ENCODE data around the gene SLC38A11.

Gene SLC38A11

GRCh38 chr2:164890544-164890943 lies 64.8 kb downstream of the SLC38A11 start:
- no peak for DNase-seq (ENCODE audit: extremely low spot score)
- POLR2A ChIA-PET, result no interaction called here
- no peak for TF ChIP-seq SUZ12 (IDR thresholded peaks at IDR 0.05)
- TF ChIP-seq HDGF (IDR thresholded peaks at IDR 0.05; ENCODE audit: borderline replicate concordance), result no peak
- TF ChIP-seq SP1 (IDR thresholded peaks at IDR 0.05), result no peak
- TF ChIP-seq, protein P1, sequence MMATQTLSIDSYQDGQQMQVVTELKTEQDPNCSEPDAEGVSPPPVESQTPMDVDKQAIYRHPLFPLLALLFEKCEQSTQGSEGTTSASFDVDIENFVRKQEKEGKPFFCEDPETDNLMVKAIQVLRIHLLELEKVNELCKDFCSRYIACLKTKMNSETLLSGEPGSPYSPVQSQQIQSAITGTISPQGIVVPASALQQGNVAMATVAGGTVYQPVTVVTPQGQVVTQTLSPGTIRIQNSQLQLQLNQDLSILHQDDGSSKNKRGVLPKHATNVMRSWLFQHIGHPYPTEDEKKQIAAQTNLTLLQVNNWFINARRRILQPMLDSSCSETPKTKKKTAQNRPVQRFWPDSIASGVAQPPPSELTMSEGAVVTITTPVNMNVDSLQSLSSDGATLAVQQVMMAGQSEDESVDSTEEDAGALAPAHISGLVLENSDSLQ (IDR thresholded peaks at IDR 0.05), result no peak
- no peak for TF ChIP-seq ELF4 (IDR thresholded peaks at IDR 0.05)
- TF ChIP-seq L3MBTL2 (conservative IDR thresholded peaks at IDR 0.05), result no peak
- TF ChIP-seq FOXA1 (IDR thresholded peaks at IDR 0.05), result no peak
- no peak for TF ChIP-seq CTBP1 (IDR thresholded peaks at IDR 0.05; ENCODE audit: borderline replicate concordance)
- TF ChIP-seq ZNF384 (IDR thresholded peaks at IDR 0.05), result no peak
- TF ChIP-seq FOXM1 (IDR thresholded peaks at IDR 0.05; ENCODE audit: borderline replicate concordance), result no peak
- TF ChIP-seq TARDBP (IDR thresholded peaks at IDR 0.05), result no peak
- CTCF ChIA-PET, result no interaction called here

GRCh38 chr2:164888592-164888991 lies 66.7 kb downstream of the SLC38A11 start:
- no peak for DNase-seq (ENCODE audit: extremely low spot score)
- POLR2A ChIA-PET, result no interaction called here
- CTCF ChIA-PET, result interaction anchor here (0.6 kb wide), 1 partner anchor 9 kb away, joined by 5 read pairs; no protein-coding TSS in a partner anchor
- TF ChIP-seq LEF1 (IDR thresholded peaks at IDR 0.05; ENCODE audit: borderline replicate concordance) (no peak), FOXK2 (IDR thresholded peaks at IDR 0.05) (no peak), ELF4 (IDR thresholded peaks at IDR 0.05) (no peak)

DNA sequence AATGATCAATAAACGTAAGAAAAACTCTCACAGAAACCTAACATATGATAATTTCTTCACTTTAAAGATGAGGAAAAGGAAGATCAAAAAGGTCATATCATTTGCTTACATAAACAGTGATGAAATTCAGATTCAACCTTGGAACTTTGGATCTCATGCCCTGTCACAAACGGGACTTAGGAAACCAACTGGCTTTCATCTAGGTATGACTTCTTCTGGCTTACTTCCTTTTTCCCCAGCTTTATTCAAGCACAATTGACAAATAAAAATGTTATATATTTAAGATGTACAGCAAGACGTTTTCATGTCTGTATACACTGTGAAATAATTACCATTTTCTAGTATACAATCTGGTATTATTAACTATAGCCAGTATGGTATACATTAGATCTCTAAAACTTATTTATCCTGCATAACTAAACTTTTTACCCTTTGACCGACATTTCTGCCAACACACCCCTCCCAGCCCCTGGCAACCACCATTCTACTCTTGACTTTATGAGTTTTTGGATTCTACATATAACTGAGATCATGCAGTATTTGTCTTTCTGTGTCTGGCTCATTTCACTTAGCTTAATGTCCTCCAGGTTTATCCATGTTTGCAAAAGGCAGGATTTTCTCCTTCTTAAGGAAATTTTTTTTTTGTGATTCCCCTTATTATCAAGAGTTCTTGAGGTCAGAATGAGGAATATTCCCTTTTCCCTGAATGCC lies 67.7 kb downstream of the SLC38A11 start:
- TF ChIP-seq LEF1 (IDR thresholded peaks at IDR 0.05; ENCODE audit: borderline replicate concordance), result no peak
- no peak for TF ChIP-seq ZNF384 (IDR thresholded peaks at IDR 0.05)
- TF ChIP-seq BHLHE40 (IDR thresholded peaks at IDR 0.05; ENCODE audit: borderline replicate concordance), result no peak
- no peak for TF ChIP-seq L3MBTL2 (conservative IDR thresholded peaks at IDR 0.05)
- no peak for TF ChIP-seq FOXM1 (IDR thresholded peaks at IDR 0.05; ENCODE audit: borderline replicate concordance)
- TF ChIP-seq NFRKB (IDR thresholded peaks at IDR 0.05), result no peak
- no peak for TF ChIP-seq CTBP1 (IDR thresholded peaks at IDR 0.05; ENCODE audit: borderline replicate concordance)
- ChIA-PET CTCF (no interaction called here), POLR2A (no interaction called here)
- no peak for DNase-seq (ENCODE audit: extremely low spot score)

- ChIA-PET CTCF (no interaction called here), POLR2A (no interaction called here)
- no peak for DNase-seq (ENCODE audit: extremely low spot score)
- TF ChIP-seq BHLHE40 (IDR thresholded peaks at IDR 0.05; ENCODE audit: borderline replicate concordance) (no peak), CTBP1 (IDR thresholded peaks at IDR 0.05; ENCODE audit: borderline replicate concordance) (no peak), FOXK2 (IDR thresholded peaks at IDR 0.05) (no peak), NFRKB (IDR thresholded peaks at IDR 0.05) (no peak), HDGF (IDR thresholded peaks at IDR 0.05; ENCODE audit: borderline replicate concordance) (no peak), FOXM1 (IDR thresholded peaks at IDR 0.05; ENCODE audit: borderline replicate concordance) (no peak), L3MBTL2 (conservative IDR thresholded peaks at IDR 0.05) (no peak)
These were observed 73.0 kb downstream of the SLC38A11 start for GRCh38 chr2:164882276-164882675.

GRCh38 chr2:164881524-164881923 lies 73.8 kb downstream of the SLC38A11 start:
- TF ChIP-seq SUZ12 (IDR thresholded peaks at IDR 0.05) (no peak), FOXK2 (IDR thresholded peaks at IDR 0.05) (no peak), BHLHE40 (IDR thresholded peaks at IDR 0.05; ENCODE audit: borderline replicate concordance) (no peak), SP1 (IDR thresholded peaks at IDR 0.05) (no peak), TARDBP (IDR thresholded peaks at IDR 0.05) (no peak), FOXM1 (IDR thresholded peaks at IDR 0.05; ENCODE audit: borderline replicate concordance) (no peak), L3MBTL2 (conservative IDR thresholded peaks at IDR 0.05) (no peak), ZNF384 (IDR thresholded peaks at IDR 0.05) (no peak), FOXA1 (IDR thresholded peaks at IDR 0.05) (no peak), LEF1 (IDR thresholded peaks at IDR 0.05; ENCODE audit: borderline replicate concordance) (no peak), NFRKB (IDR thresholded peaks at IDR 0.05) (no peak), CTBP1 (IDR thresholded peaks at IDR 0.05; ENCODE audit: borderline replicate concordance) (no peak)
- POLR2A ChIA-PET, result no interaction called here
- DNase-seq (ENCODE audit: extremely low spot score), result no peak
- CTCF ChIA-PET, result no interaction called here

DNA sequence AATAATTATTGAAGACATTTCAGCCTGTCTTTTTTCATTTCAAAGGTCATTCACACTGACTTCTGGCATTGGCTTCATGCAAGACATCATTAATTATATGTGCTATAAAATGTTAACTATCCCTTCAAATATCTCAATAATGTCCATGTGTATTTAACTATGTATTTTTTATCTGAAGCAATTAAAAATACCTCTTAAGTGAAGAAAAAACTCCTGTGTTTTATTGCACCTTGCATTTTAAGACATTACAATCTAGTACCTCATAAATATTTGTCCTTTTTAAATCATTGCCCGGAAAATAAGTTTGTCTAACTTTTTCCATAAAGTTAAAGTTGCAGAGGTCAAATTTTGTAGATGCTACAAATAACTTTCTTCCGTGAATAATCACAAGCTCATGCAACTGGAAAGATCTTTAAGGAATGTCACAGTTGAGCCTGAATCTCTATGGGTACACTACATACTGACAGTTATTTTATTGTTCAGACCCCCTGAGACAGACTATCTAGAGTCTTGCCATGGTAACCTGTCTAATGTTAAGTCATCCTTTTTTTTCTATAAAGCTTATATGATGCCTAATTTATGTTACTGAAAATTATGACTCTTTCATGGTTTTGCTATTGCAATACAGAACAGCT lies 75.3 kb downstream of the SLC38A11 start:
- ChIA-PET CTCF (no interaction called here), POLR2A (no interaction called here)
- no peak for DNase-seq (ENCODE audit: extremely low spot score)
- TF ChIP-seq, protein P1 (IDR thresholded peaks at IDR 0.05), result no peak
- no peak for TF ChIP-seq SUZ12 (IDR thresholded peaks at IDR 0.05)
- TF ChIP-seq NFRKB (IDR thresholded peaks at IDR 0.05), result no peak
- no peak for TF ChIP-seq FOXK2 (IDR thresholded peaks at IDR 0.05)
- no peak for TF ChIP-seq CTBP1 (IDR thresholded peaks at IDR 0.05; ENCODE audit: borderline replicate concordance)
- TF ChIP-seq TARDBP (IDR thresholded peaks at IDR 0.05), result no peak
- no peak for TF ChIP-seq HDGF (IDR thresholded peaks at IDR 0.05; ENCODE audit: borderline replicate concordance)
- TF ChIP-seq ZNF384 (IDR thresholded peaks at IDR 0.05), result no peak
- TF ChIP-seq ARNT (IDR thresholded peaks at IDR 0.05), result no peak
- TF ChIP-seq BHLHE40 (IDR thresholded peaks at IDR 0.05; ENCODE audit: borderline replicate concordance), result no peak
- TF ChIP-seq FOXA1 (IDR thresholded peaks at IDR 0.05), result no peak
- no peak for TF ChIP-seq L3MBTL2 (conservative IDR thresholded peaks at IDR 0.05)
- TF ChIP-seq ELF4 (IDR thresholded peaks at IDR 0.05), result no peak

- ChIA-PET POLR2A (no interaction called here), CTCF (interaction anchor here (0.8 kb wide), 1 partner anchor 36 kb away, joined by 3 read pairs; the partner anchor contains the start of gene COBLL1)
- TF ChIP-seq ZNF384 (IDR thresholded peaks at IDR 0.05), result no peak
- no peak for TF ChIP-seq L3MBTL2 (conservative IDR thresholded peaks at IDR 0.05)
- TF ChIP-seq LEF1 (IDR thresholded peaks at IDR 0.05; ENCODE audit: borderline replicate concordance), result no peak
- no peak for TF ChIP-seq SUZ12 (IDR thresholded peaks at IDR 0.05)
- no peak for TF ChIP-seq ELF4 (IDR thresholded peaks at IDR 0.05)
- no peak for TF ChIP-seq FOXA1 (IDR thresholded peaks at IDR 0.05)
- no peak for TF ChIP-seq NFRKB (IDR thresholded peaks at IDR 0.05)
- TF ChIP-seq ARNT (IDR thresholded peaks at IDR 0.05), result no peak
- no peak for TF ChIP-seq SP1 (IDR thresholded peaks at IDR 0.05)
- no peak for TF ChIP-seq HDGF (IDR thresholded peaks at IDR 0.05; ENCODE audit: borderline replicate concordance)
- no peak for TF ChIP-seq FOXM1 (IDR thresholded peaks at IDR 0.05; ENCODE audit: borderline replicate concordance)
- TF ChIP-seq, protein P1 (IDR thresholded peaks at IDR 0.05), result no peak
- no peak for DNase-seq (ENCODE audit: extremely low spot score)
These were observed 77.4 kb downstream of the SLC38A11 start for GRCh38 chr2:164877927-164878326.
